VCaP (cell line): ENCODE measurements around the gene ANKRD16.

Source experiments
- H3K27ac ChIP-seq: fragments of 450-650 bp; 2 replicates; pipeline ENCODE4 v1.5.1; 2017
- CTCF ChIP-seq: fragments of 450-650 bp; conservative IDR thresholded peaks from 2 replicates; pipeline ENCODE4 v1.5.1; 2017; ENCODE audit warnings: mild to moderate bottlenecking, moderate library complexity

Gene ANKRD16

GRCh38 chr10:5929442-5929841, 39.7 kb upstream of the ANKRD16 start:
- no peak for TF ChIP-seq CTCF
- H3K27ac ChIP-seq: no peak overlapping the region

GRCh38 chr10:5927306-5927705, 37.6 kb upstream of the ANKRD16 start:
- H3K27ac ChIP-seq: no peak overlapping the region
- no peak for TF ChIP-seq CTCF

GRCh38 chr10:5924889-5925288, 35.2 kb upstream of the ANKRD16 start:
- H3K27ac ChIP-seq: no peak overlapping the region
- TF ChIP-seq CTCF: no peak

- no peak for TF ChIP-seq CTCF
- H3K27ac ChIP-seq: no peak overlapping the region
These were observed 32.1 kb upstream of the ANKRD16 start for GRCh38 chr10:5921746-5922145.

- no peak overlapping the region for H3K27ac ChIP-seq
- TF ChIP-seq CTCF: no peak
These were observed 29.9 kb upstream of the ANKRD16 start for GRCh38 chr10:5919568-5919967.

GRCh38 chr10:5918763-5919162, 29.1 kb upstream of the ANKRD16 start:
- no peak overlapping the region for H3K27ac ChIP-seq
- TF ChIP-seq CTCF: no peak

GRCh38 chr10:5917305-5917704, 27.6 kb upstream of the ANKRD16 start:
- no peak for TF ChIP-seq CTCF
- no peak overlapping the region for H3K27ac ChIP-seq

GRCh38 chr10:5915451-5915850, 25.8 kb upstream of the ANKRD16 start:
- no peak for TF ChIP-seq CTCF
- H3K27ac ChIP-seq: no peak overlapping the region
